GM23338 (cell line): ENCODE measurements around the gene OXCT1.

Experiments used
- CREB1 ChIP-seq: fragments of 250-450 bp; sonication (Bioruptor Pico); IDR thresholded peaks from 2 replicates; pipeline ENCODE4 v1.5.0; 2020; ENCODE audit warnings: low read depth, mild to moderate bottlenecking, moderate library complexity
- EZH2 ChIP-seq: fragments of 200-600 bp; sonication (generic); IDR thresholded peaks from one replicate; pipeline ENCODE4 v1.8.0; 2017; ENCODE audit warnings: antibody characterized with exemption, mild to moderate bottlenecking, low read depth; ENCODE audit not compliant: unreplicated experiment
- EZH2phosphoT487 ChIP-seq: fragments of 200-600 bp; sonication (generic); IDR thresholded peaks from one replicate; pipeline ENCODE4 v1.8.1; 2018; ENCODE audit warnings: antibody characterized with exemption; ENCODE audit not compliant: unreplicated experiment
- JUNB ChIP-seq: IDR thresholded peaks from one replicate; pipeline ENCODE4 v1.6.1; 2016; ENCODE audit warnings: antibody characterized with exemption; ENCODE audit not compliant: unreplicated experiment
- POLR2AphosphoS5 ChIP-seq: IDR thresholded peaks from 2 replicates; pipeline ENCODE4 v1.6.1; 2016; ENCODE audit warnings: antibody characterized with exemption, low read depth
- ZNF114 ChIP-seq: fragments of 250-450 bp; sonication (Bioruptor Pico); IDR thresholded peaks from 2 replicates; pipeline ENCODE4 v1.5.0; 2020; ENCODE audit warnings: mild to moderate bottlenecking, moderate library complexity
- TF ChIP-seq, protein P1 (sequence below), 2 experiments: fragments of 200-600 bp in 1 of 2; sonication (generic) in 1 of 2; conservative IDR thresholded peaks; 2 replicates each; pipeline versions ENCODE4 v1.5.1 to v1.6.1; 2016 to 2017; ENCODE audit warnings: antibody characterized with exemption in 2 of 2, low read depth in 2 of 2, mild to moderate bottlenecking in 2 of 2, moderate library complexity in 1 of 2
- TF ChIP-seq, protein P2 (sequence below): IDR thresholded peaks from one replicate; pipeline ENCODE4 v1.6.1; 2018; ENCODE audit warnings: antibody characterized with exemption; ENCODE audit not compliant: unreplicated experiment

DNA sequence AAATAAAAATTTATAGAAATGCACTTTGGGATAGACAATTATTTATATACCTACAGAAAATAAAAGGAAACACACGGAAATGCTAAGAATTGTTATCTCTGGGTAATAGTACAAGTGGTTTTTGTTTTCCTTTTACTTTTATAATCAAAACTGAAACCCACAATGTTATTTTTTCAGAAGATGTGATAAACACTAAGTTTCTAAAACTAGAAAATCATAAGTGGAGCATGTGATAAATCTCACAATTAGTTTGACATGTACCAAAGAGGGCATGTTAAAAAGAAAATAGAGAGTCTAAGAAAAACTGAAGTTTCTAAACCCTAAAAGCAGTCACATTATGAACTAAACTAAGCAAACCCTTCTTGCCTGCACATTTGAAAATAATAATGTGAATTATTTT is 61.1 kb downstream of the OXCT1 start:
- TF ChIP-seq, protein P1, sequence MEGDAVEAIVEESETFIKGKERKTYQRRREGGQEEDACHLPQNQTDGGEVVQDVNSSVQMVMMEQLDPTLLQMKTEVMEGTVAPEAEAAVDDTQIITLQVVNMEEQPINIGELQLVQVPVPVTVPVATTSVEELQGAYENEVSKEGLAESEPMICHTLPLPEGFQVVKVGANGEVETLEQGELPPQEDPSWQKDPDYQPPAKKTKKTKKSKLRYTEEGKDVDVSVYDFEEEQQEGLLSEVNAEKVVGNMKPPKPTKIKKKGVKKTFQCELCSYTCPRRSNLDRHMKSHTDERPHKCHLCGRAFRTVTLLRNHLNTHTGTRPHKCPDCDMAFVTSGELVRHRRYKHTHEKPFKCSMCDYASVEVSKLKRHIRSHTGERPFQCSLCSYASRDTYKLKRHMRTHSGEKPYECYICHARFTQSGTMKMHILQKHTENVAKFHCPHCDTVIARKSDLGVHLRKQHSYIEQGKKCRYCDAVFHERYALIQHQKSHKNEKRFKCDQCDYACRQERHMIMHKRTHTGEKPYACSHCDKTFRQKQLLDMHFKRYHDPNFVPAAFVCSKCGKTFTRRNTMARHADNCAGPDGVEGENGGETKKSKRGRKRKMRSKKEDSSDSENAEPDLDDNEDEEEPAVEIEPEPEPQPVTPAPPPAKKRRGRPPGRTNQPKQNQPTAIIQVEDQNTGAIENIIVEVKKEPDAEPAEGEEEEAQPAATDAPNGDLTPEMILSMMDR (conservative IDR thresholded peaks at IDR 0.05; ENCODE audit: low read depth in 2 of 2), result no peak
- no peak for TF ChIP-seq EZH2phosphoT487
- no peak for TF ChIP-seq EZH2
- TF ChIP-seq POLR2AphosphoS5, result no peak
- no peak for TF ChIP-seq ZNF114 (CRISPR knock-in tag)
- no peak for TF ChIP-seq CREB1 (CRISPR knock-in tag)
- no peak for TF ChIP-seq JUNB
- TF ChIP-seq, protein P2, sequence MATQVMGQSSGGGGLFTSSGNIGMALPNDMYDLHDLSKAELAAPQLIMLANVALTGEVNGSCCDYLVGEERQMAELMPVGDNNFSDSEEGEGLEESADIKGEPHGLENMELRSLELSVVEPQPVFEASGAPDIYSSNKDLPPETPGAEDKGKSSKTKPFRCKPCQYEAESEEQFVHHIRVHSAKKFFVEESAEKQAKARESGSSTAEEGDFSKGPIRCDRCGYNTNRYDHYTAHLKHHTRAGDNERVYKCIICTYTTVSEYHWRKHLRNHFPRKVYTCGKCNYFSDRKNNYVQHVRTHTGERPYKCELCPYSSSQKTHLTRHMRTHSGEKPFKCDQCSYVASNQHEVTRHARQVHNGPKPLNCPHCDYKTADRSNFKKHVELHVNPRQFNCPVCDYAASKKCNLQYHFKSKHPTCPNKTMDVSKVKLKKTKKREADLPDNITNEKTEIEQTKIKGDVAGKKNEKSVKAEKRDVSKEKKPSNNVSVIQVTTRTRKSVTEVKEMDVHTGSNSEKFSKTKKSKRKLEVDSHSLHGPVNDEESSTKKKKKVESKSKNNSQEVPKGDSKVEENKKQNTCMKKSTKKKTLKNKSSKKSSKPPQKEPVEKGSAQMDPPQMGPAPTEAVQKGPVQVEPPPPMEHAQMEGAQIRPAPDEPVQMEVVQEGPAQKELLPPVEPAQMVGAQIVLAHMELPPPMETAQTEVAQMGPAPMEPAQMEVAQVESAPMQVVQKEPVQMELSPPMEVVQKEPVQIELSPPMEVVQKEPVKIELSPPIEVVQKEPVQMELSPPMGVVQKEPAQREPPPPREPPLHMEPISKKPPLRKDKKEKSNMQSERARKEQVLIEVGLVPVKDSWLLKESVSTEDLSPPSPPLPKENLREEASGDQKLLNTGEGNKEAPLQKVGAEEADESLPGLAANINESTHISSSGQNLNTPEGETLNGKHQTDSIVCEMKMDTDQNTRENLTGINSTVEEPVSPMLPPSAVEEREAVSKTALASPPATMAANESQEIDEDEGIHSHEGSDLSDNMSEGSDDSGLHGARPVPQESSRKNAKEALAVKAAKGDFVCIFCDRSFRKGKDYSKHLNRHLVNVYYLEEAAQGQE, result no peak
